Activated CD8-positive, alpha-beta memory T cell treated with anti-CD3 and anti-CD28 coated beads, Interleukin-2, amount 50 U/mL, for 48 hours (primary cell): ENCODE measurements around the gene PROM2.
A peak's percentile ranks its signal among the peaks of the same experiment; 100 is the strongest.
"Not testable (repeated sequence)": the region's sequence is repeated elsewhere in the genome, so short reads cannot be mapped to it uniquely, and the experiment has no call there.

Experiments used
- DNase-seq: peaks from one replicate; pipeline ENCODE4 v3.0.0-alpha.2; 2020

Gene PROM2, protein sequence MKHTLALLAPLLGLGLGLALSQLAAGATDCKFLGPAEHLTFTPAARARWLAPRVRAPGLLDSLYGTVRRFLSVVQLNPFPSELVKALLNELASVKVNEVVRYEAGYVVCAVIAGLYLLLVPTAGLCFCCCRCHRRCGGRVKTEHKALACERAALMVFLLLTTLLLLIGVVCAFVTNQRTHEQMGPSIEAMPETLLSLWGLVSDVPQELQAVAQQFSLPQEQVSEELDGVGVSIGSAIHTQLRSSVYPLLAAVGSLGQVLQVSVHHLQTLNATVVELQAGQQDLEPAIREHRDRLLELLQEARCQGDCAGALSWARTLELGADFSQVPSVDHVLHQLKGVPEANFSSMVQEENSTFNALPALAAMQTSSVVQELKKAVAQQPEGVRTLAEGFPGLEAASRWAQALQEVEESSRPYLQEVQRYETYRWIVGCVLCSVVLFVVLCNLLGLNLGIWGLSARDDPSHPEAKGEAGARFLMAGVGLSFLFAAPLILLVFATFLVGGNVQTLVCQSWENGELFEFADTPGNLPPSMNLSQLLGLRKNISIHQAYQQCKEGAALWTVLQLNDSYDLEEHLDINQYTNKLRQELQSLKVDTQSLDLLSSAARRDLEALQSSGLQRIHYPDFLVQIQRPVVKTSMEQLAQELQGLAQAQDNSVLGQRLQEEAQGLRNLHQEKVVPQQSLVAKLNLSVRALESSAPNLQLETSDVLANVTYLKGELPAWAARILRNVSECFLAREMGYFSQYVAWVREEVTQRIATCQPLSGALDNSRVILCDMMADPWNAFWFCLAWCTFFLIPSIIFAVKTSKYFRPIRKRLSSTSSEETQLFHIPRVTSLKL

DNA sequence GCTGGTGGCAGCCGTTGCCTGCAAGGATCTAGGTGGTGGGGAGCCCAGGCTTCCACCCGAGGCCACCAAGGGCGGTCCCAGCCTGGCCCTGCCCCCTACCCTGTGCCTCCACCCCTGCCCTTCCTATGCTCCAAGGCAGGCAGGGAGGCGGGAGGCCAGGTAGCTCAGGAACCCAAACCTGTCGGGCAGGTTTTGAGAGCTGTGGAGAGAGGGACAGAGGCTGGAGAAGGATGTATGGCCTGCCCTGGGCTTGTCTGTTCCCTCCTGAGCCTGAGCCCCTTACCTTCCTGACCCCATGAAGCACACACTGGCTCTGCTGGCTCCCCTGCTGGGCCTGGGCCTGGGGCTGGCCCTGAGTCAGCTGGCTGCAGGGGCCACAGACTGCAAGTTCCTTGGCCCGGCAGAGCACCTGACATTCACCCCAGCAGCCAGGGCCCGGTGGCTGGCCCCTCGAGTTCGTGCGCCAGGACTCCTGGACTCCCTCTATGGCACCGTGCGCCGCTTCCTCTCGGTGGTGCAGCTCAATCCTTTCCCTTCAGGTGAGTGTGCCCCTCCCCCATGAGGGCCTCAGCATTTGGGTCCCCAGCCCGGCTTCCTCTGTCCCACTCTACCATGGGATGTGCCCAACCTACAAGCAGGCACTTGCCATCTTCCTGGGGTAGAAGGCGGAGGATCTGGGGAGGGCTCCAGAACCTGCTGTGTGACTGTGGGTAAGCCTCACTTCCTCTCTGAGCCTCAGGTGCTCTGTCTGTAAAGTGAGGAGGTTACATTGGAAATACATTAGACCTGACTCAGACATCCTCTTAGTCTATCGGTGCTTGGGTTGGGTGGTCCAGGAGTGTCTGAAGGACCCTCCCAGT is at the start of gene PROM2:
Gene PROM2 (plus strand): TSS at position 159 of the 860 bp plus-strand sequence. CDS start 137 bp downstream, at position 296.
- peak; percentile 22 for DNase-seq

DNA sequence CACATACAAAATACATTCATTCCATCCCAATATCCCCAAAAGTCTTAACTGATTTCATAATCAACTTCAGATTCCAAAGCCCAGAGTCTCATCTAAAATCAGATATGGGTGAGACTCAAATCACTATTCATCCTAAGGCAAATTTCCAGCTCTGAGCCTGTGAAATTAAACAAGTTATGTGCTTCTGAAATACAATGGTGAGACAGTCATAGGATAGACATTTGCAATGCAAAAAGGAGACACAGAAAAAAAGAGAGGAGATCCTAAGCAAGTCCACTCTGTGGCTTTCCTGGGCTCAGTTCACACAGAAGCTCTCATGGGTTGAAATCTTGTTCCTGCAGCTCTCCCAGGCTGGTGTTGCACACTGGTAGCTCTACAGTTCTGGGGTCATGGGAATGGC is 48.6 kb upstream of the PROM2 start:
- DNase-seq = no peak

DNA sequence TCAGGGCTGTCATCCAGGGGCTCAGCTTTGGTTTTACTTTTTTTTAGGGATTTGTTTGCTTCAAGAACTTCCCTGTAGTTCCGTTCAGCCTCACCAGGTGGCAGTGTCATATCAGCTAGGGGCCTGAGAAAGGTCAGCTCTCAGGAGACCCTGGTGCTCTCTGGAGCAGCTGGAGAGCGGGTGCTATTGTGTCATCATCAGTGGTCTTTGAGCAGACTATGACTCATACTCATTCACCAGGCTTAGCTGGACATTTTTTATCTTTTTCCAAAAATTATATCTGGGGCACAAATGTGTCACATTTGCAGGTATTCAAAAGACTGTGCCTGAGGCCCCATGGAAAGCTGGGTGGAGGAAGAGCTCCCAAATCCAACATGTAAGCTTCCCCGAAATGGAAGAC is 42.5 kb upstream of the PROM2 start:
- peak; percentile 66 for DNase-seq

DNA sequence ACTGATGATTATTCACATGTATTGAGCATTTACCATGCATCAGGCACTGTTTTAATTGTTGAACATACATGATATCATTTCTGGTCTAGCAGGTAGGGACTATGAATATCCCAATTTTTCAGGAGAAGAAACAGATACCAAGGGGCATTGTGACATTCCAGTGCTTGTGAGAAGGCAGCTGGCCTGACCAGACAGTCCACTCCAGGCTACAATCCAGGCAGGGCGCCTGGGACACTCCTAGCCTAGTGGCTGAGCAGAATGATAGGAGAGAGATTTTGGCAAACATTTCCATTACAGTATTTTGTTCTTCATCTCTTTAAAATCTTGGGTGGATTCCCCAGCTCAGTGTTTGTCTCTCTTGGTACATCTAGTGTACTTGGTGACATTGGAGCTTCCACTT is 42.0 kb upstream of the PROM2 start:
- DNase-seq = no peak

DNA sequence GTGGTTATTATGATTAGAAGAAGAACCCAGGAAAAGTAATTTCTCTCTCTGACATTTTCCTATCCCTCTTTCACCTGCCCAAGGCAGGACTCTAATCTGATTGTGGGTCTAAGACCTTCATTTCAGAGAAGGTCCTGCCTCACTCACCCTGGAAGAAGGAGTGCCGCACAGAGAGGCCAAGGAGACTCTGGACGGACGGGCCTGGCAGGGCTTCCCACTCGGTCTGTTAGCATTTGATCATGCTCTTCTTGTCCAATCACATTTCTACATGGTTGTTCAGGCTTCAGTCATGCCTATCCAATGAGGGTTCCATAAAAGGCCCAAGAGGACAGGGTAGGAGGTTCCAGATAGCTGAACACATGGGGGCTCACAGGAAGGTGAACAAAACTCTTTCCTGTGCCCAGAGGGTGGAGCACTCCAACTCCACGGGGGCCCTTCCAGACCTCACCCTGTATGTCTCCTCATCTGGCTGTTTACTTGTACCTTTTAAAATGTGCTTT is 39.9 kb upstream of the PROM2 start:
- DNase-seq = no peak

DNA sequence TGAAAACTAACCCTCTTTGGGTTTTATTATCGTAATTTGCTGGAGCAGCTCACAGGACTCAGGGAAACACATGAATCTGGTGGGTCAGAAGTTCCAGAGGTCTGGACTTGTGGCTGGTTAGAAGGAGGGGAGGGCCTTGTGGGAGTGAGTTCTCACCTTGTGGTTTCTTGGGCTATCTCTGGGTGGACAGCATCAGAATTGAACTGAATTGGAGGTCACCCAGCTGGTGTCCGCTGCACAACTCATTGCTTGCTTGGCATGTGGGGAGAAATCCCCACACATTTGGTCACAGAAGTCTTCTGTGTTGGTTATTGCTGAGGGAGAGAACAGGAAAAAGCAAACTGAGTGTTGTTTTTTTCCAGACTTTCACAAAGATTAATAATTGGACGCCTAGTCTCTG is 39.4 kb upstream of the PROM2 start:
- DNase-seq = no peak

DNA sequence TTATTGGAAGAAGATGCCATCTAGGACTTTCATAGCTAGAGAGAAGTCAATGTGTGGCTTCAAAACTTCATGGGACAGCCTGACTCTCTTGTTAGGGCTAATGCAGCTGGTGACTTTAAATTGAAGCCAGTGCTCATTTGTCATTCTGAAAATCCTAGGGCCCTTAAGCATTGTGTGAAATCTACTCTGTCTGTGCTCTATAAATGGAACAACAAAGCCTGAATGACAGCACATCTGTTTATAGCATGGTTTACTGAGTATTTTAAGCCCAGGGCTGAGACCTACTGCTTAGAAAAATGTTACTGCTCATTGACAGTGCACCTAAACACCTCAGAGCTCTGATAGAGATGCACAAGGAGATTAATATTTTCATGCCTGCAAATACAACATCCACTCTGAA is 36.1 kb upstream of the PROM2 start:
- no peak for DNase-seq

DNA sequence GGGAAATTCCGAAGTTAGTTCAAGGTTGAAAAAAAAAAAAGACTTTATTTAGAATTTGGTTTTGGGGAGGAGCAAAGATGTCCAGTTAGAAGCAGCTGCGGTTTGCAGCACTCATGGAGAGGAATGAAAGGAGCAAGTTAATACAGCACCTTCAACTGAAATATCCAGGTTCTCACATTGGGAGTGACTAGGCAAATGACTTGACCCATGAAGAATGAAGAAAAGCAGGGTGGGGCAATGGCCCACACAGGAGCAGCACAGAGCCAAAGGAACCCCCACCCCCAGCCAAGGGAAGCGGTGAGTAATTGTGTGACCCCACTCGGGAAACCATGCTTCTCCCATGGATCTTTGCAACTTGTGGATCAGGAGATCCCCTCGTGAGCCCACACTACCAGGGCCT is 34.2 kb upstream of the PROM2 start:
- no peak for DNase-seq

DNA sequence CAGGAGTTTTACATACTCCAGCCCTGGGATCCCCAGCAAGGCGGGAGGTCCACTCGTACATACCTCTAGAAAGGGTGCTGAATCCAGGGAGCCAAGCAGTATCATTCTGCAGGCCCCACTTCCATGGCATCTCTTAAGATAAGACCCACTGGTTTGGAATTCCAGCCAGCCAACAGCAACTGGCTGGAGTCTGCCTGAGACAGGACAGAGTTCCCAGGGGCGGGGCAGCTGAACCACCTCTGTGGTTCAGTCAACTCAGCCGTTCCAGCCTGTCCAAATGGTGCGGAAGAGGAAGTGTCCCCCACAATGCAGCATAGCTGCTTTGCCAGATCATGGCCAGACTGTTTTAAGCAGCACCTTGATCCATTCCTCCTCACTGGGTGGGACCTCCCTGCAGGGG is 33.7 kb upstream of the PROM2 start:
- DNase-seq = no peak

DNA sequence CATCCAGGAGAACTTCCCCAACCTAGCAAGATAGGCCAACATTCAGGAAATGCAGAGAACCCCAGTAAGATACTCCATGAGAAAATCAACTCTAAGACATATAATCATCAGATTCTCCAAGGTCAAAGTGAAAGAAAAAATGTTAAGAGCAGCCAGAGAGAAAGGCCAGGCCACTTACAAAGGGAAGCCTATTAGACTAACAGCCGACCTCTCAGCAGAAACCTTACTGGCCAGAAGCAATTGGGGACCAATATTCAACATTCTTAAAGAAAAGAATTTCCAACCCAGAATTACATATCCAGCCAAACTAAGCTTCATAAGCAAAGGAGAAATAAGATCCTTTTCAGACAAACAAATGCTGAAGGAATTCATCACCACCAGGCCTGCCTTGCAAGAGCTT is 32.2 kb upstream of the PROM2 start:
- DNase-seq = not testable (repeated sequence)

DNA sequence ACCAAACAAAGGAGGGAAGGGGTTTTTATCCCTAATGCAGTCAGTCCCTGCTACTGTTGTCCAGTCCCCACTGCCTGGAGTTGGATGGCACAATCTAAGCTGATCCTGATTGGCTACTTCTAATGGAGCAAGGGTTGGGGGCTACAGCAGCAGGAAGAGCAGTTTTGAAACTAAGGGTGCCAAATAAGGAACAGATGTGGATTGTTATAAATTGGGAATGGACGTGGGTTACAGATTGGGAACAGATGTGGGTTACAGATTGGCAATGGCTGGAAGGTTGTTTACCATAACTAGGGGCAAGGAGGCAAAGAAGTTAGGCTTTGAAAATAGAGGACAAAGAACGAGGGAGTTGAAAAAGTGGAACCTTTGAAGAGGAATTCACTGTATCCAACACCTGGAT is 16.0 kb upstream of the PROM2 start:
- DNase-seq = no peak

DNA sequence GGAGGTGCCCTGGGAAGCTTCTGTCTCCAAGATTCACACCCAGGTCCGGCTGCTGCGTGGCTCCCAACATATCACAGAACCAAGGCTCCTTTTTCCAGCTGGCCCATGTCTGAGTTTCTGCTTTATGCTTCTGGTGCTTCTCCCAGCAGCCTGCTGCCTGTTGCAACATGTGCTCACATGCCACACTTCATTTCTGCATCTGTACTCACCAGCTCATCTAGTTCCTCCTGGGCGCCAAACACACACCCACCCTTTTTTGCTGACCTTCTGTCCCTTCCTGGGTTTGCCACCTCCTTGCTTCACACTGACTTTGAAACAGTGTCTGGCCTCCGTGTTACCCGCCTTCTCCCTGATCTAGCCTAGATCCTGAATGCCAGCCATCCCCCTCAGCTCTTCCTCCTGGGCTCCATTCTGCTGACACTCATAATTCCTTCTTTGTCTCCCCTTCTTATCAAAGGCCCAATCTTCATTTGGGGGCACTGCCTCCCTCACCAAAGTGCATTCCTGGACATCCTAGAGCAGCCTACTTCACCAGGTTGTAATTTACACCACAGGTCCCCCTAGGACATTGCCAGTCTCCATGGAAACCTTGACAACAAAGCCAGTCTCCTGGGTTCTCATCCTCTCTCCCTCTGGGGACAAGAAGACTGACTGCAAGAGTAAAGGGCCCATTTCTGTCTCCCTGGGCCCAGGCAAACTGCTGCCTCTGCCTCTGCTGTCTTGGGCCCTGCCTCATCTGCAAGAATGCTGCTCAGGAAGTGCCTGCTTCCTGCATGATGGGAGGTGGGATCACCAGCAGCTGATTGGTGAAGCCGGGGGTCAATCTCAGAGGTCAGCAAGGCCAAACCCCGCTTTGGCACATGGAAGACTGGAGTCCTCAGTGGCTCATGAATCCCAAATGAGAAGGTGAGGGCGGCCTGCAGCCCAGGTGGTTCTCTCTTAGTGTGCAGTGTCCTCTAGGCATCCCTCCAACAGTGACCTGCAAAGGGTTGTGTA is 13.9 kb upstream of the PROM2 start:
- DNase-seq = no peak

DNA sequence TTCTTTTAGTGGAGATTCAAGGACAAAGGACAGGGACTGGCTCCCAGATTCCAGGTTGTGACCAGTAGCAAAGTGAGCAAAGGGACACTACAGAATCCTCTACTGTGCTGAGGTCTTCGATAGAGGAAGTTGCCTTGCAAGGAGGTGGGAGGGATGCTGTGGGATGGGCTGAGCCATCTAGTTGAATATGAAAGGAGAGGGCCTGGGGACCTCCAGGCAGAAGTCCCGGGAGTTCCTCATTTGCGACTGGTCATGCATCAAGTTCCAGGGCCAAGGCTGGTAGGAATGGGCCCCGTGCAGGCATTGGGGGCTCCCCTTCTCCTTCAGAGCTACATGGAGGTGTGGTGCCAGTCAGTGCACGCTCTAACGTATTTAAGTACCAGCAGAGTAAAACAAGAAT is 12.6 kb upstream of the PROM2 start:
- no peak for DNase-seq

DNA sequence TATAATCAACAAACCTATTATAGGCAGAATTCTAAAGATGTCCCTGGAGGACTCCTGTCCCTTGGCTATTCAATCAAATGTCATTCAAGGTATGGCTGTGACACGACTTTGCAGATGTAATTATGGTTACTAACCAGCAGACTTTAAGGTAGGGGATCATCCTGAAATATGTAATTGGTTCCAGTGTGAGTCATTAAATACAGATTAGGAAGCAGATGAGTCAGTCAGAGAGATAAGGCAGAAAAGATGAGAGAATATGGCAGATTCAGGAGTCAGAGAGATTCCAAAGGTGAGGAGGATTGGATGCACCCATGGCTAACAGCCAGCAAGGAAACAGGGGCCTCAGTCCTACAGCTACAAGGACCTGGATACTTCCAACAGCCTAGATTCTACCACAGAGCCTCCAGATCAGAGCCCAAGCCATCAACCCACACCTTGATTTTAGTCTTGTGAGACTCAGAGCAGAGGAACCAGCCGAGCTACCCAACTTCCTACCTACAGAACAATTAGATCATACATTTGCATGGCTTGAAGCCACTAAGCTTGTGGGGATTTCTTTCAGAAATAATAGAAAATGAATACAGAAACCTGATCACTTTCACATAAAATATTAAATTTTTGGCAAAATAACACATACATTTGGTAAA is 11.2 kb upstream of the PROM2 start:
- peak; percentile 26 for DNase-seq

DNA sequence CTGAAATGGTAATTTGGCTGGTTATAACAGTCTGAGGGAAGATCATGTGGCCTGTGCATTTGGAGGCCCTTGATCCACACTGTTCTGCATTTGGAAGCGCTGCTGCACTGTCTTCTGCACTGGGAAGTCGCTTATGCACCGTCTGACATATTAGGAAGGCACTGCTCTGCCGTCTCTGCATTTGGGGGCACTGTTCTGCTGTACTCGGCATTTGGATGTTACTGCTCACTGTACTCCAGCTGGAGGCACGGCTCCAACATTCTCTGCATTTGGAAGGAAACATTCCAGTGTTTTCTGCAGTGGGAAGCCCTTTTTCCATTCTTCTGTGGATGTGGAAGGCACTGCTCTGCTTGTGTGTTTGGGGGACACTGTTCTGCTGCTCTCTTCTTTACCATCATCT is 9.6 kb upstream of the PROM2 start:
- no peak for DNase-seq

DNA sequence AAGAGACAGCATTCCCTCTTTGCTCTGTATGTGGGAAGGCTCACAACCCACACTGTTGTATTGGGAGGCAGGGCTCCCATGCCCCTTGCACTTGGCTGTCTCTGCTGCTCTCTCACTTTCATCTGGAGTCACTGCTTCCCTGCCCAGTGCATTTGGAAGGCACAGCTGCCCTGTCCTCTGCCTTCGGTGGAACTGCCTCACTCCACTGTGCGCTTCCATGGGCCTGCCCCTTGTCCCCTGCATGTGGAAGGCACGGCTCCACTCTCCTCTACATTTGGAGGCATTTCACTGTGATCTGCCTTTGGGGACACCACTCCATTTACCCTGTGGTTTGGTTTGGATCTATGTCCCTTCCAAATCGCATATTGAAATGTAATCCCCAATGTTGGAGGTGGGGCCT is 9.1 kb upstream of the PROM2 start:
- DNase-seq = no peak

DNA sequence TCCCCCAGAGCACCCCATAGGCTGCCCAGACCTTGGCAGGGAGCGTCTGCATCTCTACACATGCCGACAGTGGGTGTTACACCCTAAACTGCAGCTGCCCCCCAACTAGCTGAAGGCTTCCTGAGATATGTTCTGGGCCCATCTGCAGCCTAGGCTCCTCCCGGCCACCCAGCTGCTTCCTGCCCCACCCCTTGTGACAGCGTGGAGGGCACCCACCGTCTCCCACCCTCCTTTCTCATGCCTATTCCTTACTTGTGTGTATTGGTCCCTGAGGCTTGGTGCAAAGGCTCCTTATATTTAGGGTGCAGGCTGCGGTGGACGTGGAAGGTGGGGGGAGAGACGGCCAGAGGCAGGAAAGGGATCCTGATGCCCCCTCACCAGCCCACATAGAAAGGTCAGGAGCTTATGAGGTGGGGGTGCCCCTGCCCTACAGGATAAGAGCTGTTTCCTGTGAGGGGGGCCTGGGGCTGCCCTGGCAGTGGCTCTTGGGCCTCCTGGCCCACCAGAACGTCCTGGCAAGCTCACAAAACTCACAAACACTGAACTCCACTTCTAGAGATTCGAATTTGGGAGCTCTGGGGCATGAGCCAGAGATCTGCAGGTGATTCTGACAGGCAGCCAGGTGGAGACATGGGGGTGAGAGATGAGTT is 7.3 kb upstream of the PROM2 start:
- DNase-seq = peak; percentile 33

DNA sequence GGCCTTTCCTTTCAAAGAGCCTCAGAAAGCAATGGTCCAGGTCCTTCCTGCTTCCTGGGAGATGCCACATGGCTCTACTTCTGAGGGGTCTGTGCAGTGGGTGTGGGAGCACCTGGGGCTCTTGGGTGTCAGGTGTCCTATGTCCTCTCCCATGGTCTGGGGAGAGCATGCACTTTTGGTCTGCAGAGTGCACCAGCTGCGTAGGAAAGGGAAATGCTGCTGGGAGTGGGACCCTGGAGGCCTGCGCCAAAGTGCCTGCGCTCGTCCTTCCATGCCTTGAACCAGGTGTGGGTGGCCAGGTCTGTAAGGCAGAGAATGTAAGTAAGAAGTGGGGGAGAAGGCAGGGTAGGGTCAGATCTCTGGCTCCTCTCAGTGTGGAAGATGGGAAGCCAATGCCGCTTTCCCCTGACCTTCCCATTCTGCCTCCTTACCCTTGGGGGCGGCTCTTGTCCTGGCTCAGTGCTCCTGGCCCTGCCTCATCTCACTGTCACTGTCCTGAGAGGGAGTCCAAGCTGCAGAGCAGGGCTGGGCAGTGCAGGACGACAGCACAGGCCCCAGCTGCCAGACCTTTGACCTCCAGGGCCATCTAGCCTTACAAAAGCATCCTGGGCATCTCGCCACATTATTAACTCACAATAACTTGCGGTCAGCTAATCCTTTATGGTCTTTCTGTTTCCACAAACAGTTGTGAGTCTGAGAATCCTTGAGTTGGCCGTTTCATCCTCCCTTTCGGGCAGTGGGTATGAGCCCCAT is 6.6 kb upstream of the PROM2 start:
- DNase-seq = peak; percentile 34

DNA sequence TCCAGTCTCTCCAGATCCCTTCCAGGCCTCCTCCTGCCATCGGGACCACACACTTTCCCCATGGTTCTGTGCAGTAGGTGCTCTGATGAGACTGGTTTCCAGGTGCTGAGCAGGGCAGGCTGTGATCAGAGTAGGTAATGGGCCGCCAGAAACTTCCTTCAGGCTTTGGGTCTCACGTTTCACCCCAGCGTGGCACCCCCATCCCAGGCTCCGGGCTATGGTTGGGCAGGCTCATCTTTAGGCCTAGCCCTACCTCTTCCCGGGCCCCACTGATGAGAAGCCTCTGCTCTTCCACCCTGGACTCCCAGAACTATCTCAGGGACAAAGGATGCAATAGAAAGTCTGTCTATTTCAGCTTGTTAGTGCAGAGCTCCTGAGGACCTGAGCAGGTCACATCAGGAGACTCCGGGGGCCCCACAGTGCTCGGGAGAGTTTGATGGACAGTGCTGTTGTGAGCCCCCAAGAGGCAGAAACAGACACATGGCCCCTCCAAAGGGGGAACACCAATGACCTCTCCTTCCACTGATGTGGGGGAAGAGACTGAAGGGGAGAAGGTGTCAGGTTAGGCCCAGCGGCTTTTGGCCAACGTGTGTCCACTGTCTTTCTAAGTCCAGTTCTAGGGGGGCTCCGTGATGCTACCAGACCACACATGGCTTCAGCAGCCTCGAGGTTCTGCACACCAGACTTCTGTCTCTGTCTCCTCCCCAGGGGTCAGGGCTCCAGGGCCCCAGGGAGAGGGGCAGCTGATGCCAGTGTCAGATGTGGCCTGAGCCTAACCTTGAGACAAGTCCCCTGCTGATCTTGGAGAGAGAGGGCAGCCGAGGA is 5.8 kb upstream of the PROM2 start:
- peak; percentile 26 for DNase-seq
